Nephron progenitor cell (in vitro differentiated cells): ENCODE measurements around the gene GRIN1.

Experiments
- DNase-seq: peaks from one replicate; pipeline ENCODE4 v3.0.0; 2021
- H3K27ac Mint-ChIP-seq: 2 replicates; pipeline ENCODE4 v1.8.0; 2021; ENCODE audit warnings: mild to moderate bottlenecking, moderate library complexity, mixed read lengths
- H3K27me3 Mint-ChIP-seq: 2 replicates; pipeline ENCODE4 v1.8.0; 2021; ENCODE audit warnings: mild to moderate bottlenecking, low read depth, mixed read lengths; ENCODE audit not compliant: poor library complexity
- H3K36me3 Mint-ChIP-seq: 2 replicates; pipeline ENCODE4 v1.8.0; 2021; ENCODE audit warnings: low read depth, mixed read lengths
- H3K4me1 Mint-ChIP-seq: 2 replicates; pipeline ENCODE4 v1.8.0; 2021; ENCODE audit warnings: mixed read lengths
- H3K4me3 Mint-ChIP-seq: 2 replicates; pipeline ENCODE4 v1.8.0; 2021; ENCODE audit warnings: mild to moderate bottlenecking, moderate library complexity, mixed read lengths
- H3K9me3 Mint-ChIP-seq: 2 replicates; pipeline ENCODE4 v1.8.0; 2021; ENCODE audit warnings: mild to moderate bottlenecking, moderate library complexity, mixed read lengths
- TF ChIP-seq, protein P1 (sequence below): fragments of 200-600 bp; sonication (generic); IDR thresholded peaks from 2 replicates; pipeline ENCODE4 v1.5.0; 2021; ENCODE audit warnings: antibody characterized with exemption

Gene GRIN1

DNA sequence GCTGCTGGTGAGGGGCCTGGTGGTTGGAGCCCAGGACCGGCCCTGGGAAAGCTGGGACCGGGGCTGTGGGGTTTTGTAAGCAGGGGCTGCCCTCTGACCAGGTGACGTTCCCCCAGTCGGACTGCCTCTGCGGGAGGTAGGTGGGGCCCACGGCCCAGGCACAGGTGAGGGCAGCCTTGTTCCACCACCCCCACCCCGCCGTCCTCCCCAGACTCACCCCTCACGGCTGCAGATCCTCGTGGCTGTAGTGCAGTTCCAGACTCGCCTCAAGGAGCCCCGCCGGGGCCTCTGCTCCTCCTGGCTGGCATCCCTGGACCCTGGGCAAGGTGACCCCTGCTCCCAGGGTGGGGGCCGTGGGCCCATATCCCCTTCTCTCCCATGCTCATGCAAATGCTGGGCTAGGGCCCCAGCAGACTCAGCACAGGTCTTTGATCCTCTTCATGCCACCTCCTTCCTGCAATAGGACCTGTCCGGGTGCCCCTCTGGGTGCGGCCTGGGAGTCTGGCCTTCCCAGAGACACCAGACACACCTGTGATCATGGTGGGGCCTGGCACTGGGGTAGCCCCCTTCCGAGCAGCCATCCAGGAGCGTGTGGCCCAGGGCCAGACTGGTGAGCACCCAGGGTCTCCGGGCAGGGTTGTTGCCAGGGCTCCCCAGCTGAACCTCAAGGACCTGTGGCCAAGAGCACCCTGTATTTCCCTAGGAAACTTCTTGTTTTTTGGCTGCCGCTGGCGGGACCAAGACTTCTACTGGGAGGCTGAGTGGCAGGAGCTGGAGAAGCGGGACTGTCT, 76.4 kb downstream of the GRIN1 start:
- DNase-seq = no peak
- Mint-ChIP-seq H3K36me3 (peaks cover 4% of the 10 kb centered on the region), H3K9me3 (no peaks in the 10 kb centered on the region), H3K27me3 (no peaks in the 10 kb centered on the region), H3K27ac (no peak overlapping the region), H3K4me3 (no peak overlapping the region), H3K4me1 (peaks cover 9% of the 10 kb centered on the region)
- TF ChIP-seq, protein P1, sequence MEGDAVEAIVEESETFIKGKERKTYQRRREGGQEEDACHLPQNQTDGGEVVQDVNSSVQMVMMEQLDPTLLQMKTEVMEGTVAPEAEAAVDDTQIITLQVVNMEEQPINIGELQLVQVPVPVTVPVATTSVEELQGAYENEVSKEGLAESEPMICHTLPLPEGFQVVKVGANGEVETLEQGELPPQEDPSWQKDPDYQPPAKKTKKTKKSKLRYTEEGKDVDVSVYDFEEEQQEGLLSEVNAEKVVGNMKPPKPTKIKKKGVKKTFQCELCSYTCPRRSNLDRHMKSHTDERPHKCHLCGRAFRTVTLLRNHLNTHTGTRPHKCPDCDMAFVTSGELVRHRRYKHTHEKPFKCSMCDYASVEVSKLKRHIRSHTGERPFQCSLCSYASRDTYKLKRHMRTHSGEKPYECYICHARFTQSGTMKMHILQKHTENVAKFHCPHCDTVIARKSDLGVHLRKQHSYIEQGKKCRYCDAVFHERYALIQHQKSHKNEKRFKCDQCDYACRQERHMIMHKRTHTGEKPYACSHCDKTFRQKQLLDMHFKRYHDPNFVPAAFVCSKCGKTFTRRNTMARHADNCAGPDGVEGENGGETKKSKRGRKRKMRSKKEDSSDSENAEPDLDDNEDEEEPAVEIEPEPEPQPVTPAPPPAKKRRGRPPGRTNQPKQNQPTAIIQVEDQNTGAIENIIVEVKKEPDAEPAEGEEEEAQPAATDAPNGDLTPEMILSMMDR = no peak

DNA sequence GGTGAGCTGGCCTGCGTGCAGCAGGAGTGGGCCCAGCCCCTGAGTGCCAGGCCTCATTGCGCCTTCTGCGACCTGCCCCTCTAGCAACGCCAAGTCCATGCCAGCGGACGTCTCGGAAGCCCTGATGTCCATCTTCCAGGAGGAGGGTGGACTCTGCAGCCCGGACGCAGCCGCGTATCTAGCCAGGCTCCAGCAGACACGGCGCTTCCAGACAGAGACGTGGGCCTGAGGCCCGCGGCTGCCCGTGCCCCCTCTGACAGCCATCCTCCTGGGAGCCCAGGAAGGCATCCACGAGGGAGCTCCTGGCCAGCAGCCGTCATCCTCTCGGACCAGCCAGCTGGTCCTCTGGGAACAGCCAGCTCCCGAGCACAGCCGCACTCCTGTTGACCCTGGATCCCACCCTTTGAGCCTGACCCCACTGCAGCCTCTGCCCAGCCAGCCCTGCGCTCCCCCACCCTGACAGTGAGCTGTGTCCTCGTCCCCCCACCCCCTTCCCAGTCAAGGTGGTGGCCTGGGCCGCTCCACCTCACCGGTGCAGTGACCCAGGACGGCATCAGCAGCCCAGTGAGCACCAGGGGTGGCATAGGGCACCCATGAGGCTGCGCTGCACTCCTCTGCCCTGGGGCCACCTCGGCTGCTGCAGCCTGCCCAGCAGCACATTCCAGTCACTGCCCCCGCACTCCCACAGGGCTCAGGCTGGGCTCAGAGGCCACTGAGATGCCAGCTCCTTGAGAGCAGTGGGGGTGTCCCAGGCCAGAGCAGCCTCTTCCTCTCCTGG, 77.4 kb downstream of the GRIN1 start:
- no peak for DNase-seq
- Mint-ChIP-seq H3K27me3 (no peaks in the 10 kb centered on the region), H3K27ac (no peak overlapping the region), H3K4me3 (no peak overlapping the region), H3K36me3 (peaks cover 4% of the 10 kb centered on the region), H3K9me3 (no peaks in the 10 kb centered on the region), H3K4me1 (peaks cover 9% of the 10 kb centered on the region)
- TF ChIP-seq, protein P1 = no peak

DNA sequence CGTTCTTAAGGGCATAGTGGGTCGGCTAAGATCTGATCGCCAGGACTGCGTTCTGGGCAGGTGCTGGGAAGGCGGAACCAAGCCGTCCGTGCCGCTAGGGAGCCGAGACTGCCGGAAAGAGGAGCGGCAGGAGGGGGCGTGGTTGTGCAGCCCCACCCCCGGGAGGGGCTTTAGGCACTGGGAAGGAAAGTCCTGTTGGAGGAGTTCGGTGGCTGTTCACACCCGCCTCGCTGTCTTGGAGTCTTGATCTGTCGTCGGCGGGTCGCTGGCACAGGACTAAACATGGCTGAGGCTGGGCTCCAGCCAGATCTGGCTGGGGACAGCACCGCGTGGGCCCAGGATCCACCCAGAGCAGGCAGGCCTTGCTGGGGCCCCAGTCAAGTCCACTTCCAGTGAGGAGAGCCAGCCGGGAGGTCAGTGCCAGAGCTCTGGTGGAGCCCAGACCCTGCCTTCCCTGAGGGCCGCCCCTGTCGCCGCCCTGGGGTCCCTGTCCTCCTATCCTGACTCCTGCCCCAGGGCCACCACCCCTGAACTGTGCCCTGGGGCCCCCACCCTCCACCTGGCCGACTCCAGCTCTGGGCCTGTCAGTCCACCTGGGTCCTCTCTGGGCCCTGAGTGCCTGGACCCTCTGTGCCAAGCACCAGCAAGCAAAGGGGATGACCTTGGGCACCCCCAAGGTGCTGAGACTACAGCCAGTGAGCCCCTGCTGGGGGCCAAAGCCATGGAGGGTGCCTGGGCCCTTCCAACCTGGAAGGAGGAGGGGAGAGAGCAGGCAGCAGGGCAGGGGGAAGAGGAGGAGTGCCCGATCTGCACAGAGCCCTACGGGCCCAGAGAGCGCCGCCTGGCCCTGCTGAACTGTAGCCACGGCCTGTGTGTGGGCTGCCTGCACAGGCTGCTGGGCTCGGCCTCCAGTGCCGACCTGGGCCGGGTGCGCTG, 78.6 kb downstream of the GRIN1 start:
- peaks cover 4% of the 10 kb centered on the region for H3K36me3 Mint-ChIP-seq
- no peaks in the 10 kb centered on the region for H3K9me3 Mint-ChIP-seq
- TF ChIP-seq, protein P1 = no peak
- peaks cover 9% of the 10 kb centered on the region for H3K4me1 Mint-ChIP-seq
- DNase-seq = peak; percentile 70
- no peak overlapping the region for H3K27ac Mint-ChIP-seq
- no peak overlapping the region for H3K4me3 Mint-ChIP-seq
- H3K27me3 Mint-ChIP-seq = no peaks in the 10 kb centered on the region

DNA sequence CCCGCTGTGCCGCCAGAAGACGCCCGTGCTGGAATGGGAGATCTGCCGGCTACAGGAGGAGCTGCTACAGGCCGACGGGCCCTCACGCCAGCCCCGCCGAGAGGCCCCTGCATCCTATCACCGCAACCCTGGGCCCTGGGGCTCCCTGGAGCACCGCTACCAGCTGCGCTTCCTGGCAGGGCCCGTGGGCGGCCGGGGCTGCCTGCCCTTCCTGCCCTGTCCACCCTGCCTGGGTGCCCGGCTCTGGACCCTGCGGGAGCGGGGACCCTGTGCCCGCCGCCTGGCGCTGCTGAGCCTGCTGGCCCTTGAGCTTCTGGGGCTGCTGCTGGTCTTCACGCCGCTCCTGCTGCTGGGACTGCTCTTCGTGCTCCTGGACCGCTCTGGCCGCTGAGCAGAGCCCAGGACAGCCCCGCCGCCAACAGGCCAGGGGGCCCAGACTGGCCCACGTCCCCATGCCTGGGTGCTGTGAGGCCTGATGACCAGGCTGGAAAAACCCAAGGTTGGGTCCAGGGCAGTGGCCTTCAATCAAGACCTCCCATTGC, 79.3 kb downstream of the GRIN1 start:
- H3K4me3 Mint-ChIP-seq = no peak overlapping the region
- TF ChIP-seq, protein P1 = no peak
- H3K4me1 Mint-ChIP-seq = peaks cover 9% of the 10 kb centered on the region
- H3K27ac Mint-ChIP-seq = no peak overlapping the region
- no peaks in the 10 kb centered on the region for H3K9me3 Mint-ChIP-seq
- no peak for DNase-seq
- H3K36me3 Mint-ChIP-seq = no peaks in the 10 kb centered on the region
- peaks cover 4% of the 10 kb centered on the region for H3K27me3 Mint-ChIP-seq
